Calu3 (cell line): Measurements from ENCODE around the gene SDHC. TPM values are rescaled to one million over a fixed set of nuclear protein-coding genes. Genes with fewer than 3 reads are reported as not detected.

ENCODE experiments used
- BruUV-seq: library from RNA; stranded (reverse); fragments of 400-500 nt; replicated peaks from 2 replicates; lab custom pipeline; 2021; lab: Mats Ljungman, UMichigan
- CTCF ChIA-PET: fragments of 300-600 bp; sonication (Branson Sonifier 250); formaldehyde crosslinking; loops from one replicate; lab custom pipeline; 2022; ENCODE audit warnings: antibody characterized with exemption; lab: Charles Lee
- DNase-seq: peaks from one replicate; pipeline ENCODE4 v3.0.0; 2022
- H3K27ac Mint-ChIP-seq: one replicate; pipeline ENCODE4 v1.8.0; 2022; ENCODE audit warnings: mixed read lengths; ENCODE audit not compliant: unreplicated experiment
- H3K27me3 Mint-ChIP-seq: one replicate; pipeline ENCODE4 v1.8.0; 2022; ENCODE audit warnings: mixed read lengths; ENCODE audit not compliant: unreplicated experiment
- H3K36me3 Mint-ChIP-seq: one replicate; pipeline ENCODE4 v1.8.0; 2022; ENCODE audit warnings: mild to moderate bottlenecking, moderate library complexity, mixed read lengths; ENCODE audit not compliant: insufficient read depth, unreplicated experiment
- H3K4me1 Mint-ChIP-seq: one replicate; pipeline ENCODE4 v1.8.0; 2022; ENCODE audit warnings: mild to moderate bottlenecking, low read depth, mixed read lengths; ENCODE audit not compliant: unreplicated experiment
- H3K4me3 Mint-ChIP-seq: one replicate; pipeline ENCODE4 v1.8.0; 2022; ENCODE audit warnings: mild to moderate bottlenecking, low read depth, moderate library complexity, mixed read lengths; ENCODE audit not compliant: unreplicated experiment
- H3K9me3 Mint-ChIP-seq: one replicate; pipeline ENCODE4 v1.8.0; 2022; ENCODE audit warnings: low read depth, mixed read lengths; ENCODE audit not compliant: unreplicated experiment
- CTCF ChIP-seq: fragments of 200-600 bp; IDR thresholded peaks from one replicate; pipeline ENCODE4 v1.8.0; 2022; ENCODE audit warnings: antibody characterized with exemption; ENCODE audit not compliant: unreplicated experiment
- intact Hi-C: fragments of 100-400 bp; cut with micrococcal nuclease; formaldehyde crosslinking; loops from one replicate; pipeline ENCODE4 v1.10.0; 2022; ENCODE audit not compliant: unreplicated experiment
- total RNA-seq: library from RNA; stranded (reverse); gene quantifications from 2 replicates; pipeline ENCODE4 v1.2.3, GENCODE V29; 2022

SDHC gene
- total RNA-seq, 1 experiment from 2014 or later: 245 TPM

GRCh38 chr1:161304927-161305866 is 9.0 kb upstream of the SDHC start:
- CTCF ChIA-PET: no interaction called here
- Mint-ChIP-seq H3K9me3 (no peaks in the 10 kb centered on the region), H3K36me3 (no peaks in the 10 kb centered on the region), H3K27me3 (no peaks in the 10 kb centered on the region), H3K27ac (no peak overlapping the region), H3K4me3 (no peak overlapping the region), H3K4me1 (peaks cover 22% of the 10 kb centered on the region)
- no TSS peak for BruUV-seq
- no peak for TF ChIP-seq CTCF
- no peak for DNase-seq
- intact Hi-C loops: no loop called here

- CTCF ChIA-PET: interaction anchor here (0.6 kb wide), 1 partner anchor 173 kb away, joined by 3 read pairs; the partner anchor contains the start of gene DEDD
- peaks cover 22% of the 10 kb centered on the region for H3K4me1 Mint-ChIP-seq
- H3K9me3 Mint-ChIP-seq: no peaks in the 10 kb centered on the region
- H3K27me3 Mint-ChIP-seq: peaks cover 5% of the 10 kb centered on the region
- TF ChIP-seq CTCF: no peak
- no peak overlapping the region for H3K27ac Mint-ChIP-seq
- DNase-seq: no peak
- no TSS peak for BruUV-seq
- H3K4me3 Mint-ChIP-seq: no peak overlapping the region
- H3K36me3 Mint-ChIP-seq: no peaks in the 10 kb centered on the region
- intact Hi-C loops: no loop called here
Observed at GRCh38 chr1:161305867-161306519, 8.2 kb upstream of the SDHC start.

GRCh38 chr1:161307230-161307768 is 6.9 kb upstream of the SDHC start:
- H3K4me1 Mint-ChIP-seq: peaks cover 22% of the 10 kb centered on the region
- no peaks in the 10 kb centered on the region for H3K9me3 Mint-ChIP-seq
- no peak overlapping the region for H3K27ac Mint-ChIP-seq
- intact Hi-C loops: no loop called here
- no peak for TF ChIP-seq CTCF
- no peak for DNase-seq
- no peak overlapping the region for H3K4me3 Mint-ChIP-seq
- no TSS peak for BruUV-seq
- CTCF ChIA-PET: interaction anchor here (0.6 kb wide), 1 partner anchor 13 kb away, joined by 3 read pairs; no protein-coding TSS in a partner anchor
- H3K27me3 Mint-ChIP-seq: peaks cover 14% of the 10 kb centered on the region
- H3K36me3 Mint-ChIP-seq: no peaks in the 10 kb centered on the region

- intact Hi-C loops: no loop called here
- Mint-ChIP-seq H3K9me3 (no peaks in the 10 kb centered on the region), H3K4me3 (no peak overlapping the region), H3K4me1 (peaks cover 22% of the 10 kb centered on the region), H3K27me3 (peaks cover 14% of the 10 kb centered on the region), H3K27ac (no peak overlapping the region), H3K36me3 (no peaks in the 10 kb centered on the region)
- no TSS peak for BruUV-seq
- CTCF ChIA-PET: no interaction called here
- no peak for TF ChIP-seq CTCF
- DNase-seq: no peak
Observed at GRCh38 chr1:161307892-161308638, 6.1 kb upstream of the SDHC start.
